Measurements from ENCODE around the gene THAP4.

DNA sequence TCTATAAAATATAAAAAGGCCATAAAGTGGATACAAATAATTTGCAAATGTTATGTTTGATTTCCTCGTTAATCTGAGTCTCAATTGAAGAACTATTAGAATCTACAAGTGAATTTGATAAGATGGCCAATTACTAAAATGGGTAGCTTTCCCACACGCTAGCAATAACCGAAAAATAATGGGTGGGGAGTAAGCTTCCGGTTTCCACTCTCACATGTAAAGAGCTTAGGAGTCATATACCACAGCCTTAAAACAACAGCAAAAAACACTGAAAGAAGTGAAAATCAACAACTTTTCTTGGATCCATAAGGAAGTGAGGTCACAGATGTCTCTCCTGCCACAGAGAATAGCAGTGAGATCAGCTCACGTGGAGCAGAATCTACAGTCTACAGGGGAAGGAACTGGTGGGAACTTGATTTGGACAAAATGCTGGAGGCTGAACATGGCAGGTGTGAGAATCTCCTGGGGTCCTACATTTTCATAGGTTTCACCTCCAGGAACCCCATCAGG lies 18.6 kb downstream of the THAP4 start:
- TF ChIP-seq, protein P1, sequence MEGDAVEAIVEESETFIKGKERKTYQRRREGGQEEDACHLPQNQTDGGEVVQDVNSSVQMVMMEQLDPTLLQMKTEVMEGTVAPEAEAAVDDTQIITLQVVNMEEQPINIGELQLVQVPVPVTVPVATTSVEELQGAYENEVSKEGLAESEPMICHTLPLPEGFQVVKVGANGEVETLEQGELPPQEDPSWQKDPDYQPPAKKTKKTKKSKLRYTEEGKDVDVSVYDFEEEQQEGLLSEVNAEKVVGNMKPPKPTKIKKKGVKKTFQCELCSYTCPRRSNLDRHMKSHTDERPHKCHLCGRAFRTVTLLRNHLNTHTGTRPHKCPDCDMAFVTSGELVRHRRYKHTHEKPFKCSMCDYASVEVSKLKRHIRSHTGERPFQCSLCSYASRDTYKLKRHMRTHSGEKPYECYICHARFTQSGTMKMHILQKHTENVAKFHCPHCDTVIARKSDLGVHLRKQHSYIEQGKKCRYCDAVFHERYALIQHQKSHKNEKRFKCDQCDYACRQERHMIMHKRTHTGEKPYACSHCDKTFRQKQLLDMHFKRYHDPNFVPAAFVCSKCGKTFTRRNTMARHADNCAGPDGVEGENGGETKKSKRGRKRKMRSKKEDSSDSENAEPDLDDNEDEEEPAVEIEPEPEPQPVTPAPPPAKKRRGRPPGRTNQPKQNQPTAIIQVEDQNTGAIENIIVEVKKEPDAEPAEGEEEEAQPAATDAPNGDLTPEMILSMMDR (IDR thresholded peaks at IDR 0.05; ENCODE audit: insufficient read depth, low read length), result no peak
- TF ChIP-seq REST (IDR thresholded peaks at IDR 0.05; ENCODE audit: insufficient replicate concordance, low read depth) (no peak), POLR2AphosphoS5 (IDR thresholded peaks at IDR 0.05; ENCODE audit: low read depth) (no peak), GABPA (IDR thresholded peaks at IDR 0.05; ENCODE audit: low read depth) (no peak)
